GM15510 (cell line): ENCODE results near the gene FOXF1.

ENCODE experiments used
- POLR2A ChIP-seq: IDR thresholded peaks from 3 replicates; pipeline ENCODE4 v1.6.1; 2011; ENCODE audit warnings: borderline replicate concordance; ENCODE audit not compliant: insufficient read length; ENCODE audit errors: extremely low read depth

Gene FOXF1

GRCh38 chr16:86510465-86511261, at the start of gene FOXF1:
TSS of gene FOXF1 (plus strand) at chr16:86510527. CDS start at chr16:86510570, 43 bp downstream.
- TF ChIP-seq POLR2A = no peak

GRCh38 chr16:86461037-86461436, 49.3 kb upstream of the FOXF1 start:
- no peak for TF ChIP-seq POLR2A

- no peak for TF ChIP-seq POLR2A
Observed at GRCh38 chr16:86462334-86463084, 47.8 kb upstream of the FOXF1 start.

GRCh38 chr16:86464044-86464443, 46.3 kb upstream of the FOXF1 start:
- no peak for TF ChIP-seq POLR2A

- no peak for TF ChIP-seq POLR2A
Observed at GRCh38 chr16:86465434-86465833, 44.9 kb upstream of the FOXF1 start.

- TF ChIP-seq POLR2A = no peak
Observed at GRCh38 chr16:86466696-86467406, 43.5 kb upstream of the FOXF1 start.

GRCh38 chr16:86467490-86467889, 42.8 kb upstream of the FOXF1 start:
- no peak for TF ChIP-seq POLR2A

GRCh38 chr16:86470964-86471363, 39.4 kb upstream of the FOXF1 start:
- TF ChIP-seq POLR2A = no peak

GRCh38 chr16:86471896-86472295, 38.4 kb upstream of the FOXF1 start:
- TF ChIP-seq POLR2A = no peak

GRCh38 chr16:86472366-86472765, 38.0 kb upstream of the FOXF1 start:
- no peak for TF ChIP-seq POLR2A

- no peak for TF ChIP-seq POLR2A
Observed at GRCh38 chr16:86476956-86477534, 33.3 kb upstream of the FOXF1 start.

GRCh38 chr16:86477642-86478041, 32.7 kb upstream of the FOXF1 start:
- TF ChIP-seq POLR2A = no peak

- no peak for TF ChIP-seq POLR2A
Observed at GRCh38 chr16:86478779-86479178, 31.5 kb upstream of the FOXF1 start.

GRCh38 chr16:86479419-86479818, 30.9 kb upstream of the FOXF1 start:
- no peak for TF ChIP-seq POLR2A

GRCh38 chr16:86480444-86480843, 29.9 kb upstream of the FOXF1 start:
- TF ChIP-seq POLR2A = no peak

GRCh38 chr16:86481607-86482006, 28.7 kb upstream of the FOXF1 start:
- no peak for TF ChIP-seq POLR2A

GRCh38 chr16:86484240-86484639, 26.1 kb upstream of the FOXF1 start:
- TF ChIP-seq POLR2A = no peak
